Astrocyte of the spinal cord (primary cell): ENCODE results near the gene TDRD3.

Experiments
- DNase-seq: peaks from one replicate; pipeline ENCODE4 v3.0.0; 2011; ENCODE audit warnings: low read depth, low spot score
- H3K4me3 ChIP-seq: 2 replicates; pipeline ENCODE4 v1.5.1; 2011; ENCODE audit warnings: low read depth, mild to moderate bottlenecking, low read length, moderate library complexity
- in situ Hi-C: cut with HindIII; loops from 2 replicates; pipeline ENCODE4 v1.10.0; 2017; ENCODE audit warnings: low sequenced_read_pairs
- TF ChIP-seq, protein P1 (sequence below): IDR thresholded peaks from 2 replicates; pipeline ENCODE4 v1.5.1; 2012; ENCODE audit warnings: low read depth, mild to moderate bottlenecking, low read length, inconsistent platforms

Gene TDRD3

DNA sequence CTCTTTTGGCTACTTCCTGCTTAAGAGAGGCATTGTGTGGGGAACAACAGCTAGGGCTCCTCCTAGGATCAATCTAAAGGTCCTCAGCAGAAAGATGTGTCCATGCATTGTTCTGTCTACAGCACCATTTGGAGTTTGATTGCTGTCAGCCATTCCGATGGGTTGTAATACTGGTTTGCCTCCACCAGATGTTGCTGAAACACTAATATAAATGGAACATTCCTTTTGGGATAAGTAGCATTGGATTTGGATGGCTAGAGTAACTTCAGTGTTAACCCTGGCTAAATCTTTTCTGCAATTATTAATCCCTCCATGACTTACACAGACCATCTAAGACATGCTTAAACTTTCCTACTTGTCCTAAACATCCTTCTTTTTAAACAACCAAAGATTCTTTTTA, 104.2 kb downstream of the TDRD3 start:
- TF ChIP-seq, protein P1, sequence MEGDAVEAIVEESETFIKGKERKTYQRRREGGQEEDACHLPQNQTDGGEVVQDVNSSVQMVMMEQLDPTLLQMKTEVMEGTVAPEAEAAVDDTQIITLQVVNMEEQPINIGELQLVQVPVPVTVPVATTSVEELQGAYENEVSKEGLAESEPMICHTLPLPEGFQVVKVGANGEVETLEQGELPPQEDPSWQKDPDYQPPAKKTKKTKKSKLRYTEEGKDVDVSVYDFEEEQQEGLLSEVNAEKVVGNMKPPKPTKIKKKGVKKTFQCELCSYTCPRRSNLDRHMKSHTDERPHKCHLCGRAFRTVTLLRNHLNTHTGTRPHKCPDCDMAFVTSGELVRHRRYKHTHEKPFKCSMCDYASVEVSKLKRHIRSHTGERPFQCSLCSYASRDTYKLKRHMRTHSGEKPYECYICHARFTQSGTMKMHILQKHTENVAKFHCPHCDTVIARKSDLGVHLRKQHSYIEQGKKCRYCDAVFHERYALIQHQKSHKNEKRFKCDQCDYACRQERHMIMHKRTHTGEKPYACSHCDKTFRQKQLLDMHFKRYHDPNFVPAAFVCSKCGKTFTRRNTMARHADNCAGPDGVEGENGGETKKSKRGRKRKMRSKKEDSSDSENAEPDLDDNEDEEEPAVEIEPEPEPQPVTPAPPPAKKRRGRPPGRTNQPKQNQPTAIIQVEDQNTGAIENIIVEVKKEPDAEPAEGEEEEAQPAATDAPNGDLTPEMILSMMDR: no peak
- H3K4me3 ChIP-seq: no peak overlapping the region
- DNase-seq: no peak
- in situ Hi-C loops: no loop called here

- no peak overlapping the region for H3K4me3 ChIP-seq
- TF ChIP-seq, protein P1: no peak
- peak; percentile 14 for DNase-seq
- in situ Hi-C loops: no loop called here
Measured at GRCh38 chr13:60509601-60510386, 112.8 kb downstream of the TDRD3 start.

DNA sequence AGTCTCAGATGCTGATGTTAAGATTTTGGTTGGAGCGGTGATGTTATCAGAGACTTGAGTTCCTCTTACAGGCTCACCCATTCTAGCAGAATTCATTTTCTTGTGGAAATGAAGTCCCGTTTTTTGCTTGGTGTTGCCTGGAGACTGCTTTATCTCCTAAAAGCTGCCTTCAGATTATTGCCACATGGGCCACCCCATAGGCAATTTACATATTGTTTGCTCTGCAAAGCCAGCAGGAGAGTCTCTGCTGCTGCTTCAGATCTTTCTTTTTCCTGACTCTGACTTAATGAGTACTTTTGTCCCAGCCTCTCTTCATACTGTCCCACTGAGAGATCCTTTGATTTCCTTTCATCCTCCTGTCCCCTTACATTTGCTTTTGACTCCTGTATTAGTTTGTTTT, 114.6 kb downstream of the TDRD3 start:
- no peak overlapping the region for H3K4me3 ChIP-seq
- DNase-seq: no peak
- TF ChIP-seq, protein P1: no peak
- in situ Hi-C loops: no loop called here

DNA sequence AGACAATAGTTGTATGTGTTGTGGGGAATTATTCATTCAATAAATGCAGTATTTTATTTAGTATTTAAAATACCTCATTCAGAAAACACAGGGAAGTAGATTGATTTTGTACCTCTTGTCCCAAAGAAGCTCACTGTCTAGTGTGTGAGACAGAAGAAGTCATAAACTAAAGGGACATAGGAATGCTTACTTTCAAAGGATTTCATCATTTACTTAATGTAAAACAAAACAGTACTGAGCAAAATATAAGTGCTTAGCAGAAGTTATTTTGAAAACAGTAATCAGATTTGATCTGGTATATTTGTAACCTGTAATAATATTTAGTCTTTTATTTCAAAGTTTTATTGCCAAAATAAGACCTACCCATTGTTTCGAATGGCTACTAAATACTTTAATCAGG, 117.9 kb downstream of the TDRD3 start:
- no peak for DNase-seq
- TF ChIP-seq, protein P1: no peak
- in situ Hi-C loops: no loop called here
- H3K4me3 ChIP-seq: no peak overlapping the region

- no peak for DNase-seq
- no peak overlapping the region for H3K4me3 ChIP-seq
- TF ChIP-seq, protein P1: no peak
- in situ Hi-C loops: no loop called here
Measured at GRCh38 chr13:60519496-60519895, 122.5 kb downstream of the TDRD3 start.

- no peak for DNase-seq
- in situ Hi-C loops: no loop called here
- no peak overlapping the region for H3K4me3 ChIP-seq
- TF ChIP-seq, protein P1: no peak
Measured at GRCh38 chr13:60520902-60521569, 124.0 kb downstream of the TDRD3 start.
